Upper lobe of left lung (tissue), 6 donors: Measurements from ENCODE around the gene VAT1L. TPM values are rescaled to one million over a fixed set of nuclear protein-coding genes. Genes with fewer than 3 reads are reported as not detected.
A peak's percentile ranks its signal among the peaks of the same experiment; 100 is the strongest.

ENCODE experiments used
- ATAC-seq, 2 donors: fragments of 200-7000 bp; cut with Tn5 transposase; one replicate each; pipeline ENCODE4 v1.9.1; 2022; ENCODE audit warnings: mild to moderate bottlenecking in 2 of 2, moderate library complexity in 2 of 2; ENCODE audit not compliant: low FRiP score in 2 of 2
- DNase-seq, 2 donors: peaks; one replicate each; pipeline ENCODE4 v3.0.0-alpha.2; 2019 to 2020
- H3K27ac ChIP-seq, 4 donors: fragments of 200-600 bp; sonication (generic); one replicate each; pipeline ENCODE4 v1.5.1; 2016 to 2019
- H3K27me3 ChIP-seq, 4 donors: fragments of 200-600 bp; sonication (generic); one replicate each; pipeline ENCODE4 v1.5.1; 2017 to 2019
- H3K36me3 ChIP-seq, 4 donors: fragments of 200-600 bp; sonication (generic); one replicate each; pipeline ENCODE4 v1.5.1; 2016 to 2019
- H3K4me1 ChIP-seq, 4 donors: fragments of 200-600 bp; sonication (generic); one replicate each; pipeline ENCODE4 v1.5.1; 2018 to 2019
- H3K4me3 ChIP-seq, 4 donors: fragments of 200-600 bp; sonication (generic); one replicate each; pipeline ENCODE4 v1.5.1; 2017 to 2019; ENCODE audit warnings: mild to moderate bottlenecking in 2 of 4, moderate library complexity in 1 of 4
- H3K9me3 ChIP-seq, 4 donors: fragments of 200-600 bp; sonication (generic); one replicate each; pipeline ENCODE4 v1.5.1; 2018 to 2019
- CTCF ChIP-seq, 6 experiments: fragments of 450-650 bp in 4 of 6; fragments of 200-600 bp in 2 of 6; sonication (generic) in 2 of 6; IDR thresholded peaks; one replicate each; pipeline ENCODE4 v1.5.1; 2016 to 2019; ENCODE audit warnings: antibody characterized with exemption in 6 of 6
- EP300 ChIP-seq, 4 donors: sonication (generic); formaldehyde crosslinking; IDR thresholded peaks; one replicate each; pipeline ENCODE4 v1.5.1; 2017; ENCODE audit warnings: antibody characterized with exemption in 4 of 4, control low read depth in 2 of 4
- POLR2A ChIP-seq, 4 donors: fragments of 450-650 bp; IDR thresholded peaks; one replicate each; pipeline ENCODE4 v1.5.1; 2016 to 2017; ENCODE audit warnings: antibody characterized with exemption in 4 of 4, mild to moderate bottlenecking in 2 of 4
- POLR2AphosphoS5 ChIP-seq, 2 donors: sonication (generic); formaldehyde crosslinking; IDR thresholded peaks; one replicate each; pipeline ENCODE4 v1.5.1; 2017; ENCODE audit warnings: antibody characterized with exemption in 2 of 2
- WGBS, 2 donors: methylation state at CpG; one replicate each; pipeline ENCODE4 v1.1.5; 2017 to 2018; 5-methylcytosine and 5-hydroxymethylcytosine counted together
- total RNA-seq, 6 donors: library from RNA; depleted of rRNA in 4 of 6; stranded (reverse); fragments of >200 nt in 4 of 6; gene quantifications; one replicate each; pipeline versions ENCODE4 v1.1.0 to v1.2.1, GENCODE V29; 2016 to 2021
- donor health status: DM: no; HTN: no; CAD: no; lungs with moderate emphysema.
- donor health status: DM: no; HTN: yes; CAD: no; lungs with severe emphysema.

The VAT1L gene
- total RNA-seq, 6 donors from 2014 or later = under 0.01 to 0.59 (median 0.27) TPM; not detected in 2

GRCh38 chr16:77759821-77760220 lies 28.5 kb upstream of the VAT1L start:
- DNase-seq (no peak), ATAC-seq (no peak)
- H3K4me3 ChIP-seq = no peak overlapping the region
- TF ChIP-seq EP300 (IDR thresholded peaks at IDR 0.05) = no peak
- TF ChIP-seq POLR2A (IDR thresholded peaks at IDR 0.05) = no peak
- TF ChIP-seq CTCF (IDR thresholded peaks at IDR 0.05) = no peak
- TF ChIP-seq POLR2AphosphoS5 (IDR thresholded peaks at IDR 0.05) = no peak
- WGBS, 2 donors = 70 to 71% methylated on average over 3 of the region's 3 CpGs
- H3K36me3 ChIP-seq = no peaks in the 10 kb centered on the region
- H3K27me3 ChIP-seq = no peaks in the 10 kb centered on the region
- no peak overlapping the region for H3K27ac ChIP-seq
- H3K4me1 ChIP-seq = peaks cover 0 to 14% (median 6%) of the 10 kb centered on the region in 4 donors
- H3K9me3 ChIP-seq = no peaks in the 10 kb centered on the region

- no peaks in the 10 kb centered on the region for H3K9me3 ChIP-seq
- no peaks in the 10 kb centered on the region for H3K36me3 ChIP-seq
- peaks cover 0 to 14% (median 6%) of the 10 kb centered on the region in 4 donors for H3K4me1 ChIP-seq
- whole genome bisulfite sequencing, 2 donors = 30 to 40% methylated on average over 1 of the region's 1 CpG
- H3K27ac ChIP-seq = peak overlapping the region in 3 of 4 donors; percentile 16 to 39 (median 30)
- no peaks in the 10 kb centered on the region for H3K27me3 ChIP-seq
- no peak for DNase-seq
- no peak overlapping the region for H3K4me3 ChIP-seq
- no peak for ATAC-seq
- TF ChIP-seq EP300 (IDR thresholded peaks at IDR 0.05) = no peak
- TF ChIP-seq POLR2A (IDR thresholded peaks at IDR 0.05) = no peak
- TF ChIP-seq POLR2AphosphoS5 (IDR thresholded peaks at IDR 0.05) = no peak
- TF ChIP-seq CTCF (IDR thresholded peaks at IDR 0.05) = no peak
Measured at GRCh38 chr16:77760800-77761199, 27.6 kb upstream of the VAT1L start.

- no peak for ATAC-seq
Measured at GRCh38 chr16:77761204-77761603, 27.2 kb upstream of the VAT1L start.

GRCh38 chr16:77762262-77762661 lies 26.1 kb upstream of the VAT1L start:
- DNase-seq (no peak), ATAC-seq (no peak)
- H3K36me3 ChIP-seq = no peaks in the 10 kb centered on the region
- TF ChIP-seq CTCF (IDR thresholded peaks at IDR 0.05) (no peak), POLR2A (IDR thresholded peaks at IDR 0.05) (no peak), EP300 (IDR thresholded peaks at IDR 0.05) (no peak), POLR2AphosphoS5 (IDR thresholded peaks at IDR 0.05) (no peak)
- H3K9me3 ChIP-seq = no peaks in the 10 kb centered on the region
- no peaks in the 10 kb centered on the region for H3K27me3 ChIP-seq
- H3K4me1 ChIP-seq = peaks cover 0 to 14% (median 6%) of the 10 kb centered on the region in 4 donors
- H3K27ac ChIP-seq = no peak overlapping the region
- 32 to 41% methylated on average over 2 of the region's 2 CpGs for WGBS, 2 donors
- H3K4me3 ChIP-seq = no peak overlapping the region

More at GRCh38 chr16:77761204-77761603, 27.2 kb upstream of the VAT1L start:
- Histone ChIP-seq H3K36me3 (no peaks in the 10 kb centered on the region), H3K4me3 (no peak overlapping the region), H3K4me1 (peaks cover 0 to 14% (median 6%) of the 10 kb centered on the region in 4 donors), H3K9me3 (no peaks in the 10 kb centered on the region), H3K27ac (peak overlapping the region in 3 of 4 donors; percentile 16 to 39 (median 30)), H3K27me3 (no peaks in the 10 kb centered on the region)
- no peak for TF ChIP-seq CTCF (IDR thresholded peaks at IDR 0.05)
- no peak for TF ChIP-seq POLR2A (IDR thresholded peaks at IDR 0.05)
- TF ChIP-seq POLR2AphosphoS5 (IDR thresholded peaks at IDR 0.05) = no peak
- TF ChIP-seq EP300 (IDR thresholded peaks at IDR 0.05) = no peak
- 81 to 94% methylated on average over 1 of the region's 1 CpG for WGBS, 2 donors
- peak in 1 of 2 donors; percentile 54 for DNase-seq

- DNase-seq (peak in 1 of 2 donors; percentile 27), ATAC-seq (peak; percentile 28 to 42)
- H3K4me3 ChIP-seq = no peak overlapping the region
- H3K36me3 ChIP-seq = no peaks in the 10 kb centered on the region
- H3K27ac ChIP-seq = peak overlapping the region in 2 of 4 donors; percentile 53
- no peak for TF ChIP-seq CTCF (IDR thresholded peaks at IDR 0.05)
- TF ChIP-seq POLR2A (IDR thresholded peaks at IDR 0.05) = no peak
- no peak for TF ChIP-seq POLR2AphosphoS5 (IDR thresholded peaks at IDR 0.05)
- TF ChIP-seq EP300 (IDR thresholded peaks at IDR 0.05) = no peak
- WGBS, 2 donors = 80 to 83% methylated on average over 1 of the region's 1 CpG
- H3K4me1 ChIP-seq = peaks cover 0 to 14% (median 6%) of the 10 kb centered on the region in 4 donors
- no peaks in the 10 kb centered on the region for H3K9me3 ChIP-seq
- no peaks in the 10 kb centered on the region for H3K27me3 ChIP-seq
Measured at GRCh38 chr16:77763994-77764393, 24.4 kb upstream of the VAT1L start.
